Measurements from ENCODE around the gene ARMC2.
"Not testable (repeated sequence)": the region's sequence is repeated elsewhere in the genome, so short reads cannot be mapped to it uniquely, and the experiment has no call there.

Gene ARMC2

GRCh38 chr6:108916026-108916686 is 67.9 kb downstream of the ARMC2 start:
- no peak for DNase-seq (ENCODE audit: low read depth)

GRCh38 chr6:108920751-108921150 is 72.5 kb downstream of the ARMC2 start:
- DNase-seq (ENCODE audit: low read depth) = no peak

GRCh38 chr6:108921547-108922361 is 73.5 kb downstream of the ARMC2 start:
- DNase-seq (ENCODE audit: low read depth) = no peak

GRCh38 chr6:108922499-108922898 is 74.3 kb downstream of the ARMC2 start:
- no peak for DNase-seq (ENCODE audit: low read depth)

GRCh38 chr6:108927927-108928326 is 79.7 kb downstream of the ARMC2 start:
- DNase-seq (ENCODE audit: low read depth) = no peak

GRCh38 chr6:108928650-108929049 is 80.4 kb downstream of the ARMC2 start:
- DNase-seq (ENCODE audit: low read depth) = no peak

- not testable (repeated sequence) for DNase-seq (ENCODE audit: low read depth)
Measured at GRCh38 chr6:108931090-108931489, 82.9 kb downstream of the ARMC2 start.

- DNase-seq (ENCODE audit: low read depth) = no peak
Measured at GRCh38 chr6:108937170-108937569, 88.9 kb downstream of the ARMC2 start.

GRCh38 chr6:108940741-108941140 is 92.5 kb downstream of the ARMC2 start:
- no peak for DNase-seq (ENCODE audit: low read depth)

- DNase-seq (ENCODE audit: low read depth) = no peak
Measured at GRCh38 chr6:108941281-108941680, 93.1 kb downstream of the ARMC2 start.

GRCh38 chr6:108941859-108942258 is 93.6 kb downstream of the ARMC2 start:
- no peak for DNase-seq (ENCODE audit: low read depth)

- no peak for DNase-seq (ENCODE audit: low read depth)
Measured at GRCh38 chr6:108942556-108943492, 94.6 kb downstream of the ARMC2 start.

GRCh38 chr6:108944071-108944470 is 95.8 kb downstream of the ARMC2 start:
- no peak for DNase-seq (ENCODE audit: low read depth)

- peak; percentile 78 for DNase-seq (ENCODE audit: low read depth)
Measured at GRCh38 chr6:108944707-108945680, 96.8 kb downstream of the ARMC2 start.

GRCh38 chr6:108945681-108946159 is 97.5 kb downstream of the ARMC2 start:
- no peak for DNase-seq (ENCODE audit: low read depth)

GRCh38 chr6:108946695-108947094 is 98.5 kb downstream of the ARMC2 start:
- DNase-seq (ENCODE audit: low read depth) = no peak

- DNase-seq (ENCODE audit: low read depth) = peak; percentile 76
Measured at GRCh38 chr6:108947114-108947854, 99.1 kb downstream of the ARMC2 start.

GRCh38 chr6:108948181-108948661 is 100.0 kb downstream of the ARMC2 start:
- no peak for DNase-seq (ENCODE audit: low read depth)

- no peak for DNase-seq (ENCODE audit: low read depth)
Measured at GRCh38 chr6:108951351-108951953, 103.2 kb downstream of the ARMC2 start.
